Thyroid gland (tissue), 4 donors: ENCODE measurements around the gene ELMO1.

Experiments
- CTCF ChIP-seq, 6 experiments: fragments of 200-600 bp in 3 of 6; fragments of 450-650 bp in 3 of 6; sonication (generic) in 3 of 6; IDR thresholded peaks; one replicate each; pipeline ENCODE4 v1.5.1; 2016 to 2019; ENCODE audit warnings: antibody characterized with exemption in 6 of 6, mild to moderate bottlenecking in 2 of 6, inconsistent platforms in 1 of 6, moderate library complexity in 1 of 6
- POLR2A ChIP-seq, 2 donors: fragments of 450-650 bp; IDR thresholded peaks; one replicate each; pipeline ENCODE4 v1.6.1; 2017; ENCODE audit warnings: antibody characterized with exemption in 2 of 2, mild to moderate bottlenecking in 2 of 2, moderate library complexity in 1 of 2

GRCh38 chr7:37363536-37364491 is 84.8 kb downstream of the ELMO1 start:
- TF ChIP-seq POLR2A (IDR thresholded peaks at IDR 0.05) (no peak), CTCF (IDR thresholded peaks at IDR 0.05) (no peak)
